EH (cell line): ENCODE data around the gene FST.

Experiments used
- DNase-seq: peaks from one replicate; pipeline ENCODE4 v3.0.0-alpha.2; 2015; ENCODE audit warnings: low read depth

The FST gene

GRCh38 chr5:53480416-53481158, at the start of gene FST:
Gene FST (plus strand): TSS chr5:53480629. CDS start chr5:53480792, 163 bp downstream.
- DNase-seq: peak; percentile 45

- DNase-seq: peak; percentile 65
Measured at GRCh38 chr5:53431665-53432064, 48.8 kb upstream of the FST start.

- DNase-seq: no peak
Measured at GRCh38 chr5:53433026-53433425, 47.4 kb upstream of the FST start.

GRCh38 chr5:53434541-53434940, 45.9 kb upstream of the FST start:
- DNase-seq: peak; percentile 36

- no peak for DNase-seq
Measured at GRCh38 chr5:53436480-53437191, 43.8 kb upstream of the FST start.

GRCh38 chr5:53438079-53438478, 42.4 kb upstream of the FST start:
- no peak for DNase-seq

- peak; percentile 93 for DNase-seq
Measured at GRCh38 chr5:53438486-53439472, 41.6 kb upstream of the FST start.

GRCh38 chr5:53442961-53443360, 37.5 kb upstream of the FST start:
- no peak for DNase-seq

GRCh38 chr5:53445569-53445968, 34.9 kb upstream of the FST start:
- no peak for DNase-seq

- peak; percentile 32 for DNase-seq
Measured at GRCh38 chr5:53446908-53447307, 33.5 kb upstream of the FST start.

GRCh38 chr5:53448851-53449250, 31.6 kb upstream of the FST start:
- DNase-seq: peak; percentile 23

- no peak for DNase-seq
Measured at GRCh38 chr5:53453898-53454718, 26.3 kb upstream of the FST start.

- DNase-seq: no peak
Measured at GRCh38 chr5:53454719-53455000, 25.8 kb upstream of the FST start.

GRCh38 chr5:53456366-53456765, 24.1 kb upstream of the FST start:
- no peak for DNase-seq

- peak; percentile 18 for DNase-seq
Measured at GRCh38 chr5:53463909-53464621, 16.4 kb upstream of the FST start.

GRCh38 chr5:53464722-53465121, 15.7 kb upstream of the FST start:
- no peak for DNase-seq

GRCh38 chr5:53469946-53470687, 10.3 kb upstream of the FST start:
- DNase-seq: peak; percentile 65

- DNase-seq: no peak
Measured at GRCh38 chr5:53472279-53472678, 8.2 kb upstream of the FST start.

- no peak for DNase-seq
Measured at GRCh38 chr5:53472720-53473510, 7.5 kb upstream of the FST start.
